ENCODE results near the gene HELB. TPM values are rescaled to one million over a fixed set of nuclear protein-coding genes. Genes with fewer than 3 reads are reported as not detected.

Gene HELB
- total and polyA plus RNA-seq, 2 of the 4 experiments (the other 2 are of a cell fraction) = 0.72 to 2.9 TPM

DNA sequence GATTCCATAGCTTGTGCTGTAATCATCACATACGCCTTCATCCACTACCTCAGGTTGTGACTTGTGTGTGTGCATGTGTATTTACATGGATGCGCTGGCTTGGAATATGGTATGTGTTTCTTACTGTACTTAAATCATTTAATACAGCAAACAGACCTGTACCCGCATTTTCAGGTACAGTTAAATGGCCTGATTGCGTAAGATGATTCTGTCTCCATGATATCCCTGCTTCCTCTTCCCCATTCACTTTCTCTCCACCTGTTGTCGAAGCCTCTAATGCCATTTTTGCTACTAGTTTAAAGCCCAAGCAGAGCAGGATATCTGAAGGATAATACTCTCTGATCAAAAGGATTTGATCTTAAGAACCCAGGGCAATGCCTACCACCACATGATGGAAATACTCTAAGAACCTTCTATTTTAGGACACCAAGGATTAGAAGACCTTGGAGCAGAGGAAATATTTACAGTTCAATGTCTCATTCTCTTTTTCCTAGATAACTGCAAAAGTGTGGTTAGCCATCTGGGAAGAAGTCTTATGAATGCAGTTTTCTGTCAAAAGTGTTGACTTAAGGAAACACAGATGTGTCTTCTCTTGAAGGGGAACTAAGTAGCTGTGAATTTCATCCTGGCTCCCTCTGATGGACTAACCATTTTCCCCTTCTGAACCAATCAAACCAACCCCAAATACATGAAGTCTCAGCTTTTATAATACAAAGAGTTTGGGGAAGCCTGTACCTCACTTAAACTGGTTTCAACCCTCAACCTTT lies 78.7 kb downstream of the HELB start:
- no CpG with 5 or more reads among the region's 5 CpGs for WGBS, 2 experiments (ENCODE audit: extremely low coverage in 2 of 2, insufficient read length in 1 of 2)
- Histone ChIP-seq H3K4me1 (ENCODE audit: control insufficient read depth, insufficient read depth, low read length) (no peaks in the 10 kb centered on the region), H3K4me2 (ENCODE audit: low read depth, low read length) (no peak overlapping the region), H2BK20ac (ENCODE audit: low read depth, low read length) (no peak overlapping the region), H2BK120ac (ENCODE audit: low read depth, low read length) (no peak overlapping the region), H2BK5ac (ENCODE audit: low read depth, low read length, poor library complexity, severe bottlenecking) (no peak overlapping the region), H2AK5ac (ENCODE audit: low read depth, low read length) (no peak overlapping the region), H3K56ac (ENCODE audit: extremely low read depth, insufficient read depth, low read length) (no peak overlapping the region), H4K20me1 (ENCODE audit: insufficient read depth, low read length) (no peaks in the 10 kb centered on the region), H3K9ac (ENCODE audit: low read depth, low read length) (no peak overlapping the region), H3K14ac (replicated peaks; ENCODE audit: low read depth, low read length) (no peak overlapping the region), H3K79me1 (ENCODE audit: low read depth in 1 of 2, low read length in 2 of 2) (no peaks in the 10 kb centered on the region), H2AK9ac (replicated peaks; ENCODE audit: low read depth, low read length, poor library complexity) (no peak overlapping the region), H3K4me3 (ENCODE audit: insufficient read depth, low read depth, low read length) (no peak overlapping the region), H3K9me3 (ENCODE audit: control insufficient read depth, insufficient read depth, low read length) (no peaks in the 10 kb centered on the region), H4K91ac (ENCODE audit: insufficient read depth, low read depth, low read length) (no peak overlapping the region), H2BK15ac (ENCODE audit: low read depth, low read length) (no peak overlapping the region), H3K27me3 (ENCODE audit: control insufficient read depth, insufficient read depth, low read length) (peaks cover 3% of the 10 kb centered on the region; the same call in 1 of the 2 replicates), H3K23ac (ENCODE audit: low read depth, low read length) (no peak overlapping the region), H4K8ac (ENCODE audit: low read depth in 2 of 2, low read length in 2 of 2) (no peak overlapping the region), H3K4ac (ENCODE audit: low read depth, low read length) (no peak overlapping the region), H3K18ac (ENCODE audit: low read depth, low read length) (no peak overlapping the region), H2AFZ (replicated peaks; ENCODE audit: low read length, poor library complexity) (no peak overlapping the region), H3K27ac (ENCODE audit: insufficient read depth, low read length) (no peak overlapping the region), H4K5ac (ENCODE audit: low read depth, low read length) (no peak overlapping the region), H3K9me1 (ENCODE audit: insufficient read depth, low read length) (no peaks in the 10 kb centered on the region), H3K36me3 (ENCODE audit: control insufficient read depth, insufficient read depth, low read length) (no peaks in the 10 kb centered on the region)
- intact Hi-C loops (cut with micrococcal nuclease) (no loop called here), in situ Hi-C loops (cut with MboI; ENCODE audit: low sequenced_read_pairs) (no loop called here), dilution Hi-C loops (cut with HindIII; ENCODE audit: low sequenced_read_pairs, unreplicated experiment) (no loop called here)
- no peak for ATAC-seq (ENCODE audit: low read depth)
- ChIA-PET CTCF (no interaction called here), POLR2A (ENCODE audit: unreplicated experiment) (no interaction called here)
- no peak for DNase-seq
- no peak for TF ChIP-seq RCOR1 (IDR thresholded peaks at IDR 0.05; ENCODE audit: insufficient replicate concordance, low read length)
- peak; percentile 14; the same call in 1 of the 2 replicates for TF ChIP-seq CEBPB (IDR thresholded peaks at IDR 0.05; ENCODE audit: low read depth, low read length)
- no peak for TF ChIP-seq BHLHE40 (IDR thresholded peaks at IDR 0.05; ENCODE audit: low read depth, low read length)
- TF ChIP-seq, protein P1, sequence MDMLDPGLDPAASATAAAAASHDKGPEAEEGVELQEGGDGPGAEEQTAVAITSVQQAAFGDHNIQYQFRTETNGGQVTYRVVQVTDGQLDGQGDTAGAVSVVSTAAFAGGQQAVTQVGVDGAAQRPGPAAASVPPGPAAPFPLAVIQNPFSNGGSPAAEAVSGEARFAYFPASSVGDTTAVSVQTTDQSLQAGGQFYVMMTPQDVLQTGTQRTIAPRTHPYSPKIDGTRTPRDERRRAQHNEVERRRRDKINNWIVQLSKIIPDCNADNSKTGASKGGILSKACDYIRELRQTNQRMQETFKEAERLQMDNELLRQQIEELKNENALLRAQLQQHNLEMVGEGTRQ (IDR thresholded peaks at IDR 0.05; ENCODE audit: low read depth, low read length) = no peak
- BruUV-seq (replicated peaks) = no TSS peak
